LNCaP clone FGC (cell line): Measurements from ENCODE around the gene PRDM8.

Experiments
- DNase-seq: peaks from one replicate; pipeline ENCODE4 v3.0.0-alpha.2; 2011; ENCODE audit warnings: low read depth
- H3K4me3 ChIP-seq: 2 replicates; pipeline ENCODE4 v1.5.1; 2011; ENCODE audit warnings: mild to moderate bottlenecking, low read depth, low read length, control low read depth
- TF ChIP-seq, protein P1 (sequence below): IDR thresholded peaks from 2 replicates; pipeline ENCODE4 v1.5.1; 2012; ENCODE audit warnings: mild to moderate bottlenecking; ENCODE audit not compliant: control insufficient read depth, insufficient read depth; ENCODE audit errors: extremely low read depth

The PRDM8 gene

DNA sequence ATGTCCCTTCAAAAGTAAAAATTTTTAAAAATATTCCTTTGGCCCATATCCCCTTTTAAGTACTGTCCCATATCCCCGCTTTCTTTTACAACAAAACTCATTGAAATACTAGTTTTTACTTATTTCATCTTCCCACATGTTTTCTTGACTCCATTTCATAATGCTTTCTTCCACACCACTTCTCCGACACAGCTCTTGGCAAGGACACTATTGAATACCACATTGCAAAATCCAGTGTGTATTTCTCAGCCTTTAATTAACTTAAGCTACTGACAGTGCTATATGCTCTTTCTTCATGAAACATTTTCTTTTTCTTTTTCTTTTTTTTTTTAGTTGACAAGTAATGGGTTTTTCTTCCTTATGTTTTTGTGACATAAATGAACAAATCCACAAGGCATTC lies 28.8 kb downstream of the PRDM8 start:
- TF ChIP-seq, protein P1, sequence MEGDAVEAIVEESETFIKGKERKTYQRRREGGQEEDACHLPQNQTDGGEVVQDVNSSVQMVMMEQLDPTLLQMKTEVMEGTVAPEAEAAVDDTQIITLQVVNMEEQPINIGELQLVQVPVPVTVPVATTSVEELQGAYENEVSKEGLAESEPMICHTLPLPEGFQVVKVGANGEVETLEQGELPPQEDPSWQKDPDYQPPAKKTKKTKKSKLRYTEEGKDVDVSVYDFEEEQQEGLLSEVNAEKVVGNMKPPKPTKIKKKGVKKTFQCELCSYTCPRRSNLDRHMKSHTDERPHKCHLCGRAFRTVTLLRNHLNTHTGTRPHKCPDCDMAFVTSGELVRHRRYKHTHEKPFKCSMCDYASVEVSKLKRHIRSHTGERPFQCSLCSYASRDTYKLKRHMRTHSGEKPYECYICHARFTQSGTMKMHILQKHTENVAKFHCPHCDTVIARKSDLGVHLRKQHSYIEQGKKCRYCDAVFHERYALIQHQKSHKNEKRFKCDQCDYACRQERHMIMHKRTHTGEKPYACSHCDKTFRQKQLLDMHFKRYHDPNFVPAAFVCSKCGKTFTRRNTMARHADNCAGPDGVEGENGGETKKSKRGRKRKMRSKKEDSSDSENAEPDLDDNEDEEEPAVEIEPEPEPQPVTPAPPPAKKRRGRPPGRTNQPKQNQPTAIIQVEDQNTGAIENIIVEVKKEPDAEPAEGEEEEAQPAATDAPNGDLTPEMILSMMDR = no peak
- DNase-seq = no peak
- H3K4me3 ChIP-seq = no peak overlapping the region

DNA sequence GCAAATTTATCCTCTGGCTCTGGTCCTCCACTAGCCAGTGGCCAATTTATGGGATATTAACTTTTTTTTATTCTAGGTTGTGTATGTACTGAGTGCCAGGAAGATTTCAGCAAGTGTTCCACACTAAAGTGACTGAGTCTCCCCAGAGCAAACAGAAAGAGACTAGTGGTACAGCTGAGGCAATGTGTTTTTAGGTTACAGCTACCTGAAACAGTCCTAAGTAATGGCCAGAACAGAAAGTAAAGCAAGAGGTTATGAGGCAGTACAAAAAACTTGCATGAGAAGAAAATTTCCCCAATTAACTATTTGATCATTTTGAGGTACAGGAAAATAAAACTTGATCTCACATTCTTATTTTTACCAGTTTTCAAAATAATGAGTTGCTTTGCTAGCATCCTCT lies 31.2 kb downstream of the PRDM8 start:
- DNase-seq = no peak
- TF ChIP-seq, protein P1 = no peak
- no peak overlapping the region for H3K4me3 ChIP-seq

DNA sequence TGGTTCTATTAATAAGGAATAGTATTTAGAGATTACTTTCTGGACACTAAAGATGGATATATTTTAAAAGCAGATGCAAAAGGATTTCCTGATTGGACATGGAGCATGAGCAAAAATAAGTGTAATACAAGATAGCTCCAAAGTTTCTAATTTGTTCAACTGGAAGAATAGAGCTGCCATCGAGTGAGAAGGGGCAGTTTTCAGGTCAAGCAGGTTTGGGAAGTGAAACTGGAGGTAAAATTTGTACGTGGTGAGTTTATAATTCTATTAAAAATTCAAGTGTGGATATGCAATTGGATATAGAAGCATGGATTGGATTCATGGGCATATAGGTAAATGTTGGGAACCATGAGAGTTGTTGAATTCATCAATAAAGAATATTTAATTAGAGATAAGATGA lies 31.8 kb downstream of the PRDM8 start:
- no peak overlapping the region for H3K4me3 ChIP-seq
- no peak for DNase-seq
- TF ChIP-seq, protein P1 = no peak

DNA sequence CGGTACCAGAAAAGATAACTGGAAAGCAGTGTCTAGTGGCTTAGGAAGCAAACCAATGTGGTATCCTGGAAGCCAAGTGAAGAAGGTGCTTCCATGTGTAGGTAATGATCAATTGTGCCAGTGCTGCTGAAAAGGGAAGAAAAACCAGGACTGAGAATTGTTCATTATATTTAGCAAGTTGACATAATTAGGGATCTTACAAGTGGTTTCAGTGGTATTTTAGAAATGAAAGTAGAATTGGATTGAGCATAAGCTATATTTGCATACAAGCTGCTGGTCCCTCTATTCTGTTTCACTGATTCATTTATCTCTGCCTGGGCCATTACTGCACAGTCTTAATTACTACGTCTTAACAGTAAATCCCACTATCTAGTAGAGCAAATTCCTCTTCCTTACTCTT lies 32.3 kb downstream of the PRDM8 start:
- no peak overlapping the region for H3K4me3 ChIP-seq
- DNase-seq = no peak
- TF ChIP-seq, protein P1 = no peak

DNA sequence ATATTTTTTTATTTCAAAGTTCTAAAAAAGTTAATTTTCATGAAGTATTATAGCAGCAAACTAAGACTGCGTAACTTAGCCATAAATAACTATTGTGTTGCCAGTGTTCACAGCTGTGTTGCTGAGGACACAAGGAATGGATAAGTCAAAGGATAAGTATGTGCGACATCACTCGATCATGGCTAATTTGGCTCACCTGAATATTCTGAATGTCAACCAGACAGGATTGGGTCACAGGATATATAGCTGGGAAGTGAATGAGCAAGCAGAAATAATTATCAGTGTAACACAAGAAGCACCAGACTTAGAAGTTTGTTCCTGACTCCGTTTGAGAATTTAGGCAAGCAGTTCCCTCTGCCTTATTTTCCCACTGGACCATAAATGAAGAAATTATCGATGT lies 33.9 kb downstream of the PRDM8 start:
- no peak for DNase-seq
- TF ChIP-seq, protein P1 = no peak
- no peak overlapping the region for H3K4me3 ChIP-seq

DNA sequence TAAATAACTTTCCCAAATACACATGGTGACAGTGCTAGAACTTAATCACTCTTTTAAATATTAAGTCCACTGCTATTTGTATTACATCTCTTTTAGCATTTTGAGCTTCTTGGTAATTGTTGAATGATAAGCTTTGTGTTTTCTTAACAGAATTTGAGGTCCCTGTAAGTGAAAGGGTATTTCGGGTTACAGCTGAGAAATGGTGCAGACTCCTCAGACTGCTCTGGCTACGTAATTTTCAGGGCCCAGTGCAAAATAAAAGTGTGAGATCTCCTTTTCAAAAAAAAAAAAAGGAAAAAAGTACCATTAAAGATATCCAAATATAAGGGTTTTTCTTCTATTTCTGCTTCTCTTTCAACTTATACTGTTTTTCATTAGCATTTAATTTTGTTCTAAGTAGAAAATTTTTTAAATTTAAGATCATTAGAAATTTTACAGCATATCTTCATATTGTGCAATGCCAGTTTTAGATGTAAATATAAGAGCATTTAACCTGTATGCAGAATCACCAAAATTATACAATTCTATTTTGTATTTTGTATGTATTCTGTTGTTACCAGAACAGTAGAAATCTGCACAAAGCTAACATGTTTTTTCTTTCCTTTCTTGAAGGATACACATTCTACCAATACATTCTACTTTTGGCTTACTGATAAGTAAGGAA lies 35.5 kb downstream of the PRDM8 start:
- TF ChIP-seq, protein P1 = no peak
- H3K4me3 ChIP-seq = no peak overlapping the region
- DNase-seq = no peak

DNA sequence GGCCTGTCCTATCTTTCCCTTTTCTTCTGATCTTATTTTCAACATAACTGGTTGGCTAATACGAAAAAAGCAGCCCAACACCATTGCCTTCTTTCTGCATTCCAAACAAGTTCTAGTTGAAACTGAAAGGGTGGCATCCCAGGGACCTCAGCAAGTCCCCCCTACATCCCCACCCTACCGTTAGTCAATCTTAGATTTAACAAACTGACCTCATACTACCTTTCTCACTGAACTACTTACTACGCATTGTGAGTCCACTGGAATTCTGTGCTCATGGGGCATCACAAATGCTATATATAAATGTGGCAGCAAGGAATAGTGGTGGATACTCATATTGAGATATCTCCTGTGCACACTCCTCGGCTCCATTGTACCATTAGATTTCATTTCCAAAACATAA lies 36.1 kb downstream of the PRDM8 start:
- TF ChIP-seq, protein P1 = no peak
- no peak for DNase-seq
- H3K4me3 ChIP-seq = no peak overlapping the region
